ENCODE results near the gene MCHR1. TPM values are rescaled to one million over a fixed set of nuclear protein-coding genes. Genes with fewer than 3 reads are reported as not detected.

Gene MCHR1
- polyA plus RNA-seq, 2 donors, result 0.01 to 0.06 TPM

GRCh38 chr22:40727964-40728615, 48.8 kb downstream of the MCHR1 start:
- H3K9me3 ChIP-seq (ENCODE audit: control insufficient read depth in 2 of 2, insufficient read depth in 1 of 2, low read depth in 1 of 2, low read length in 1 of 2), result no peaks in the 10 kb centered on the region
- no peak overlapping the region for H3K4me3 ChIP-seq (ENCODE audit: low read depth in 1 of 2, low read length in 2 of 2)
- H3K36me3 ChIP-seq (ENCODE audit: control insufficient read depth in 2 of 2, insufficient read depth in 2 of 2, low read length in 1 of 2), result no peaks in the 10 kb centered on the region
- 63 to 76% methylated on average over 14 of the region's 14 CpGs for WGBS, 2 donors
- peak overlapping the region; percentile 67 to 86 for H3K27ac ChIP-seq (ENCODE audit: low read depth in 2 of 2, low read length in 1 of 2)
- H3K4me1 ChIP-seq (ENCODE audit: control insufficient read depth in 2 of 2, insufficient read depth in 2 of 2, low read length in 1 of 2), result peaks cover 0 to 2% of the 10 kb centered on the region in 2 donors
- H3K27me3 ChIP-seq (ENCODE audit: control insufficient read depth in 1 of 2, insufficient read depth in 2 of 2, low read length in 2 of 2), result no peaks in the 10 kb centered on the region

DNA sequence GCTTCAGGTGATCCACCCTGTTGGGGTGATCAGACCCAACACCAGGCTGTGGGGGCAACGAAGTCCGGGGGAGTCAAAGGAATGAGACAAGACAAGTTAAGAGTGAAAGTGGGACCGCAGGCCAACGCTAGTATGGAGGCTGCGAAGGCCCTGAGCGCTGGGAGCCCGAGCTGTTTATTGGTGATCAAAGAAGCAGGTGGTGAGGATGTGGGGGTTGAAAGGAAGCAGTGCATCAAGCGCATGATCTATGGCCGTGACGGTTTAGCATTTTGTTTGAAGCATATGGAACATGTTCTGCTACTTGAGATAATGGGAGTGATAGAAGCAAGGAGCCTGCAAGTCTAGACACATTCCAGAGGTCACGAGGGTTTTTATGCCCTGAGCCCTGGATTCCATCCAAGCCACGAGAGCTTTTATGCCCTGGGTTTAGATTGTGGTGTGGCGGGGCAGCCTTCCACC, 49.5 kb downstream of the MCHR1 start:
- no peaks in the 10 kb centered on the region for H3K9me3 ChIP-seq (ENCODE audit: control insufficient read depth in 2 of 2, insufficient read depth in 1 of 2, low read depth in 1 of 2, low read length in 1 of 2)
- 27 to 32% methylated on average over 13 of the region's 13 CpGs for WGBS, 2 donors
- H3K27me3 ChIP-seq (ENCODE audit: control insufficient read depth in 1 of 2, insufficient read depth in 2 of 2, low read length in 2 of 2), result no peaks in the 10 kb centered on the region
- no peaks in the 10 kb centered on the region for H3K36me3 ChIP-seq (ENCODE audit: control insufficient read depth in 2 of 2, insufficient read depth in 2 of 2, low read length in 1 of 2)
- H3K27ac ChIP-seq (ENCODE audit: low read depth in 2 of 2, low read length in 1 of 2), result peak overlapping the region; percentile 67 to 86
- no peak overlapping the region for H3K4me3 ChIP-seq (ENCODE audit: low read depth in 1 of 2, low read length in 2 of 2)
- peaks cover 0 to 2% of the 10 kb centered on the region in 2 donors for H3K4me1 ChIP-seq (ENCODE audit: control insufficient read depth in 2 of 2, insufficient read depth in 2 of 2, low read length in 1 of 2)

DNA sequence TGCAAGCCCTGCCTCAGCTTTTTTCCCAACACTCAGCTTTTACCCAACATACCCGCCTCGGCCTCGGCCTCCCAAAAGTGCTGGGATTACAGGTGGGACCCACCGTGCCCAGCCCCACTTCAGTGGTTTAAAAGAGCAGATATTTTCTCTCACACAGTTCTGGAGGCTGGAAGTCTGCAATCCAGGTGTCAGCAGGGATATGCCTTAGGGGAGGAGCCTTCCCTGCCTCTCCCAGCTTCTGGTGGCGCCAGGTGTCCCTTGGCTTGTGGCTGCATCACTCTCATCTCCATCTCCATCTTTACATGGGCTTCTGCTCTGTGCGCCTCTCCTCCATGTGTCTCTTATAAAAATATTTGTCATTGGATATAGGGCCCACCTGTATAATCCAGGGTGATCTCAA, 50.0 kb downstream of the MCHR1 start:
- Histone ChIP-seq H3K27ac (ENCODE audit: low read depth in 2 of 2, low read length in 1 of 2) (no peak overlapping the region), H3K4me3 (ENCODE audit: low read depth in 1 of 2, low read length in 2 of 2) (no peak overlapping the region), H3K4me1 (ENCODE audit: control insufficient read depth in 2 of 2, insufficient read depth in 2 of 2, low read length in 1 of 2) (peaks cover 0 to 2% of the 10 kb centered on the region in 2 donors), H3K9me3 (ENCODE audit: control insufficient read depth in 2 of 2, insufficient read depth in 1 of 2, low read depth in 1 of 2, low read length in 1 of 2) (no peaks in the 10 kb centered on the region), H3K36me3 (ENCODE audit: control insufficient read depth in 2 of 2, insufficient read depth in 2 of 2, low read length in 1 of 2) (no peaks in the 10 kb centered on the region), H3K27me3 (ENCODE audit: control insufficient read depth in 1 of 2, insufficient read depth in 2 of 2, low read length in 2 of 2) (no peaks in the 10 kb centered on the region)
- 84 to 90% methylated on average over 6 of the region's 6 CpGs for WGBS, 2 donors

Other genes with a start within 250 kb of the MCHR1 start
- gene MRTFA, start 42.8 kb upstream of the MCHR1 start, polyA plus RNA-seq, result 10 to 100 TPM; 10.7 to 16.5 TPM
- 10 to 100 TPM in 1 of 2 donors, 1 to 10 TPM in 1; 7.4 to 11.2 TPM for gene SLC25A17, start 139.9 kb downstream of the MCHR1 start, polyA plus RNA-seq
- gene ST13, start 177.2 kb downstream of the MCHR1 start, polyA plus RNA-seq, result 10 to 100 TPM; 29.3 to 96.9 TPM
- gene XPNPEP3, start 177.7 kb downstream of the MCHR1 start, polyA plus RNA-seq, result 1 to 10 TPM; 2.6 to 9.3 TPM
- gene DNAJB7, start 182.6 kb downstream of the MCHR1 start, polyA plus RNA-seq, result not detected